Endothelial cell of umbilical vein (primary cell): ENCODE data around the gene PELI3. TPM values are rescaled to one million over a fixed set of nuclear protein-coding genes. Genes with fewer than 3 reads are reported as not detected.

ENCODE experiments used
- BruUV-seq: library from RNA; stranded (reverse); fragments of 400-500 nt; replicated peaks from 2 replicates; lab custom pipeline; 2021; lab: Mats Ljungman, UMichigan
- CTCF ChIA-PET: fragments of 300-600, 350-600 bp; sonication (Branson Sonifier 250); formaldehyde crosslinking; loops from one replicate; lab custom pipeline; 2021; ENCODE audit warnings: antibody characterized with exemption, inconsistent platforms; lab: Charles Lee
- POLR2A ChIA-PET: fragments of 300-600, 350-600 bp; sonication (Branson Sonifier 250); formaldehyde crosslinking; loops from one replicate; lab custom pipeline; 2021; ENCODE audit warnings: antibody characterized with exemption, inconsistent platforms; lab: Charles Lee
- DNase-seq: peaks from one replicate; pipeline ENCODE4 v3.0.0-alpha.2; 2011; ENCODE audit warnings: low read depth, low spot score
- FAIRE-seq: peaks from 2 replicates; lab custom pipeline; 2011; peaks lifted over from hg19 to GRCh38; lab: Jason Lieb, UNC
- H2AFZ ChIP-seq: 2 replicates; pipeline ENCODE4 v1.6.0; 2012; ENCODE audit warnings: low read depth, low read length, control low read depth, inconsistent platforms
- H3K27ac ChIP-seq: 2 replicates; pipeline ENCODE4 v1.5.1; 2011; ENCODE audit warnings: low read depth, mild to moderate bottlenecking, control low read depth, low read length, moderate library complexity; ENCODE audit not compliant: insufficient read depth
- H3K27me3 ChIP-seq, 2 experiments: 2 replicates each; pipeline versions ENCODE4 v1.6.0 to v1.6.1; 2011; ENCODE audit warnings: low read length in 2 of 2, mixed read lengths in 1 of 2; ENCODE audit not compliant: control insufficient read depth in 2 of 2, insufficient read depth in 2 of 2
- H3K36me3 ChIP-seq, 2 experiments: 2 replicates in 1 of 2; 3 replicates in 1 of 2; pipeline ENCODE4 v1.5.1; 2011; ENCODE audit warnings: low read length in 2 of 2, mild to moderate bottlenecking in 1 of 2, moderate library complexity in 1 of 2; ENCODE audit not compliant: control insufficient read depth in 2 of 2, insufficient read depth in 2 of 2; ENCODE audit errors: extremely low read depth in 1 of 2
- H3K4me1 ChIP-seq: 3 replicates; pipeline ENCODE4 v1.5.1; 2011; ENCODE audit warnings: mild to moderate bottlenecking, low read length; ENCODE audit not compliant: control insufficient read depth, insufficient read depth; ENCODE audit errors: extremely low read depth
- H3K4me2 ChIP-seq: 2 replicates; pipeline ENCODE4 v1.6.1; 2011; ENCODE audit warnings: low read length, control low read depth, mixed read lengths; ENCODE audit not compliant: insufficient read depth
- H3K4me3 ChIP-seq, 3 experiments: fragments of 200-600 bp in 1 of 3; sonication (generic), shearing (Covaris generic) in 1 of 3; replicated peaks in 1 of 3; 2 replicates each; pipeline ENCODE4 v1.5.1; 2011 to 2016; ENCODE audit warnings: control low read depth in 3 of 3, low read length in 3 of 3, mild to moderate bottlenecking in 2 of 3, inconsistent platforms in 1 of 3, low read depth in 1 of 3, moderate library complexity in 1 of 3; ENCODE audit not compliant: insufficient read depth in 1 of 3
- H3K79me2 ChIP-seq: 2 replicates; pipeline ENCODE4 v1.6.0; 2012; ENCODE audit warnings: low read length, inconsistent platforms; ENCODE audit not compliant: control insufficient read depth, insufficient read depth
- H3K9ac ChIP-seq: replicated peaks from 2 replicates; pipeline ENCODE3; 2011; ENCODE audit warnings: low read length, control low read depth; ENCODE audit not compliant: insufficient read depth; ENCODE audit errors: extremely low read depth
- H3K9me1 ChIP-seq: replicated peaks from 3 replicates; pipeline ENCODE4 v1.6.0; 2011; ENCODE audit warnings: mild to moderate bottlenecking, low read length; ENCODE audit not compliant: control insufficient read depth, insufficient read depth; ENCODE audit errors: extremely low read depth
- H3K9me3 ChIP-seq: replicated peaks from 2 replicates; pipeline ENCODE4 v1.5.1; 2012; ENCODE audit warnings: low read length, inconsistent platforms; ENCODE audit not compliant: control insufficient read depth, insufficient read depth
- H4K20me1 ChIP-seq: replicated peaks from 2 replicates; pipeline ENCODE3; 2011; ENCODE audit warnings: mild to moderate bottlenecking, low read length; ENCODE audit not compliant: control insufficient read depth, insufficient read depth; ENCODE audit errors: extremely low read depth
- EZH2 ChIP-seq: IDR thresholded peaks from 2 replicates; pipeline ENCODE4 v1.6.1; 2012; ENCODE audit warnings: borderline replicate concordance, low read depth, mild to moderate bottlenecking, moderate library complexity, low read length, inconsistent platforms; ENCODE audit not compliant: severe bottlenecking
- FOS ChIP-seq: IDR thresholded peaks from 2 replicates; pipeline ENCODE4 v1.6.1; 2011; ENCODE audit warnings: mild to moderate bottlenecking, low read length, moderate library complexity, borderline replicate concordance; ENCODE audit not compliant: insufficient read depth
- GATA2 ChIP-seq: IDR thresholded peaks from 2 replicates; pipeline ENCODE4 v1.7.0; 2011; ENCODE audit warnings: low read depth, mild to moderate bottlenecking, moderate library complexity, mixed read lengths, low read length; ENCODE audit not compliant: insufficient read length, insufficient read depth
- JUN ChIP-seq: IDR thresholded peaks from 2 replicates; pipeline ENCODE4 v1.6.1; 2011; ENCODE audit warnings: borderline replicate concordance, low read depth; ENCODE audit not compliant: insufficient read length, insufficient read depth
- MAX ChIP-seq: IDR thresholded peaks from 2 replicates; pipeline ENCODE4 v1.6.1; 2011; ENCODE audit not compliant: insufficient read depth, insufficient read length
- MYC ChIP-seq: IDR thresholded peaks from one replicate; pipeline ENCODE4 v1.6.1; 2011; ENCODE audit warnings: mild to moderate bottlenecking, low read depth, low read length
- POLR2A ChIP-seq: IDR thresholded peaks from 2 replicates; pipeline ENCODE4 v1.6.1; 2012; ENCODE audit warnings: low read depth, mild to moderate bottlenecking, control low read depth, low read length
- POLR2AphosphoS5 ChIP-seq: IDR thresholded peaks from 2 replicates; pipeline ENCODE4 v1.6.1; 2012; ENCODE audit warnings: low read depth, mild to moderate bottlenecking, control low read depth, low read length, moderate library complexity; ENCODE audit not compliant: insufficient read depth
- dilution Hi-C: fragments of 300-500 bp; cut with MboI; formaldehyde crosslinking; loops from one replicate; pipeline ENCODE4 v1.15.0; 2019; ENCODE audit warnings: low sequenced_read_pairs; ENCODE audit not compliant: extremely low pct_ligation_motif_present
- intact Hi-C: fragments of 100-400 bp; cut with micrococcal nuclease; formaldehyde crosslinking; loops from one replicate; pipeline ENCODE4 v1.10.0; 2022
- polyA plus RNA-seq, 4 experiments: library from polyadenylated mRNA; depleted of rRNA in 3 of 4; stranded (reverse) in 3 of 4; unstranded in 1 of 4; fragments of >200 nt; gene quantifications; 2 replicates each; pipeline versions ENCODE4 v1.2.1 to v1.2.3, GENCODE V29; 2011 to 2012; ENCODE audit warnings: missing spikeins in 1 of 4
- total RNA-seq: library from RNA; stranded (reverse); gene quantifications from 2 replicates; pipeline ENCODE4 v1.2.3, GENCODE V29; 2021
- TF ChIP-seq, protein P1 (sequence below), 2 donors: IDR thresholded peaks; 1 replicate in 1 of 2; 2 replicates in 1 of 2; pipeline ENCODE4 v1.5.1; 2011; ENCODE audit warnings: low read length in 2 of 2, mild to moderate bottlenecking in 2 of 2, moderate library complexity in 2 of 2, control low read depth in 1 of 2, inconsistent platforms in 1 of 2, low read depth in 1 of 2; ENCODE audit not compliant: insufficient read depth in 1 of 2; ENCODE audit errors: extremely low read depth in 1 of 2

Gene PELI3
- total and polyA plus RNA-seq, 2 donors (not counting 3 experiments of a cell fraction or from before 2014, with no cell fraction given), result 2.8 to 2.9 TPM

DNA sequence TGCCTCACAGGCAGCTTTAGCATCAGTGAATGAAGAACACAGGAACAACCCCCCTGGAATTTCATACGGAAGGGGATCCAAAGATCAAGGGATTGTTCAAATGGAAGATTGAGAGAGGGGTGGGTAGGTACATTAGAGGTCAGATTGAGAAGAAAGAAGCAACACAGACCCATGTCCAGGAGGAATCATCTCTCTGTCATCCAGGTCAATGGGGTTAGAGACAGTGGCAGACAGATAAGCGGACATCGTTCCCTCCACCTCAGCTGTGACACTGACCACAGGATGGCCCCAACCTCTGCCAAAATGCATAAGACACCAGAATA lies 47.8 kb upstream of the PELI3 start:
- no peaks in the 10 kb centered on the region for H3K79me2 ChIP-seq
- H3K4me2 ChIP-seq, result no peak overlapping the region
- H2AFZ ChIP-seq, result no peak overlapping the region
- TF ChIP-seq POLR2A (no peak), MAX (no peak), EZH2 (no peak), POLR2AphosphoS5 (no peak), JUN (no peak), GATA2 (no peak), MYC (no peak), FOS (no peak)
- TF ChIP-seq, protein P1, sequence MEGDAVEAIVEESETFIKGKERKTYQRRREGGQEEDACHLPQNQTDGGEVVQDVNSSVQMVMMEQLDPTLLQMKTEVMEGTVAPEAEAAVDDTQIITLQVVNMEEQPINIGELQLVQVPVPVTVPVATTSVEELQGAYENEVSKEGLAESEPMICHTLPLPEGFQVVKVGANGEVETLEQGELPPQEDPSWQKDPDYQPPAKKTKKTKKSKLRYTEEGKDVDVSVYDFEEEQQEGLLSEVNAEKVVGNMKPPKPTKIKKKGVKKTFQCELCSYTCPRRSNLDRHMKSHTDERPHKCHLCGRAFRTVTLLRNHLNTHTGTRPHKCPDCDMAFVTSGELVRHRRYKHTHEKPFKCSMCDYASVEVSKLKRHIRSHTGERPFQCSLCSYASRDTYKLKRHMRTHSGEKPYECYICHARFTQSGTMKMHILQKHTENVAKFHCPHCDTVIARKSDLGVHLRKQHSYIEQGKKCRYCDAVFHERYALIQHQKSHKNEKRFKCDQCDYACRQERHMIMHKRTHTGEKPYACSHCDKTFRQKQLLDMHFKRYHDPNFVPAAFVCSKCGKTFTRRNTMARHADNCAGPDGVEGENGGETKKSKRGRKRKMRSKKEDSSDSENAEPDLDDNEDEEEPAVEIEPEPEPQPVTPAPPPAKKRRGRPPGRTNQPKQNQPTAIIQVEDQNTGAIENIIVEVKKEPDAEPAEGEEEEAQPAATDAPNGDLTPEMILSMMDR (IDR thresholded peaks at IDR 0.05; ENCODE audit: extremely low read depth in 1 of 2, insufficient read depth in 1 of 2, low read depth in 1 of 2, low read length in 2 of 2), result no peak
- CTCF ChIA-PET, result interaction anchor here (1.2 to 2.6 kb wide), 6 partner anchors 10 to 108 kb away, joined by 4 to 25 read pairs (median 6); partner anchors contain the start of gene DPP3
- H3K9me3 ChIP-seq, result no peaks in the 10 kb centered on the region
- dilution Hi-C loops, result no loop called here
- no peaks in the 10 kb centered on the region for H4K20me1 ChIP-seq
- intact Hi-C loops, result loop anchor here (1.0 kb wide), 1 partner anchor 11 kb away; no protein-coding TSS in a partner anchor
- DNase-seq (no peak), FAIRE-seq (no peak)
- H3K27ac ChIP-seq, result no peak overlapping the region
- no peak overlapping the region for H3K4me3 ChIP-seq
- BruUV-seq, result no TSS peak
- no peak overlapping the region for H3K9ac ChIP-seq
- no peaks in the 10 kb centered on the region for H3K36me3 ChIP-seq
- H3K9me1 ChIP-seq, result no peaks in the 10 kb centered on the region
- no peaks in the 10 kb centered on the region for H3K4me1 ChIP-seq
- peaks cover 21 to 22% of the 10 kb centered on the region in 2 experiments for H3K27me3 ChIP-seq
- POLR2A ChIA-PET, result no interaction called here
